ENCODE data around the gene ALKBH1.
A peak's percentile ranks its signal among the peaks of the same experiment; 100 is the strongest.
"Not testable (repeated sequence)": the region's sequence is repeated elsewhere in the genome, so short reads cannot be mapped to it uniquely, and the experiment has no call there.

The ALKBH1 gene

GRCh38 chr14:77707724-77708408 is at the start of gene ALKBH1, which contains the start of gene SLIRP:
TSS of gene ALKBH1 (minus strand) at chr14:77708023. CDS start at chr14:77708004, 19 bp downstream.
TSS of gene SLIRP (plus strand) at chr14:77708103. CDS start at chr14:77708112, 9 bp downstream.
- peak; percentile 84 for DNase-seq

GRCh38 chr14:77752799-77753516 is 45.1 kb upstream of the ALKBH1 start:
- no peak for DNase-seq

- no peak for DNase-seq
Measured at GRCh38 chr14:77752266-77752665, 44.4 kb upstream of the ALKBH1 start.

- DNase-seq = not testable (repeated sequence)
Measured at GRCh38 chr14:77747425-77747824, 39.6 kb upstream of the ALKBH1 start.

GRCh38 chr14:77746064-77746702 is 38.4 kb upstream of the ALKBH1 start:
- DNase-seq = no peak

- no peak for DNase-seq
Measured at GRCh38 chr14:77741438-77741837, 33.6 kb upstream of the ALKBH1 start.

GRCh38 chr14:77738559-77739250 is 30.9 kb upstream of the ALKBH1 start:
- no peak for DNase-seq

- DNase-seq = no peak
Measured at GRCh38 chr14:77730976-77731497, 23.2 kb upstream of the ALKBH1 start.

- no peak for DNase-seq
Measured at GRCh38 chr14:77722301-77722700, 14.5 kb upstream of the ALKBH1 start.

- no peak for DNase-seq
Measured at GRCh38 chr14:77721437-77721836, 13.6 kb upstream of the ALKBH1 start.

GRCh38 chr14:77717608-77718305 is 9.9 kb upstream of the ALKBH1 start:
- DNase-seq = no peak

GRCh38 chr14:77714926-77715325 is 7.1 kb upstream of the ALKBH1 start:
- no peak for DNase-seq

- no peak for DNase-seq
Measured at GRCh38 chr14:77710364-77710763, 2.5 kb upstream of the ALKBH1 start.

- DNase-seq = no peak
Measured at GRCh38 chr14:77709412-77709811, 1.6 kb upstream of the ALKBH1 start.

GRCh38 chr14:77708749-77709148 is 926 bp upstream of the ALKBH1 start:
- no peak for DNase-seq

GRCh38 chr14:77707355-77707723 is 484 bp downstream of the ALKBH1 start:
- peak; percentile 44 for DNase-seq

- no peak for DNase-seq
Measured at GRCh38 chr14:77691259-77691658, 16.6 kb downstream of the ALKBH1 start.

- no peak for DNase-seq
Measured at GRCh38 chr14:77682158-77682553, 25.7 kb downstream of the ALKBH1 start.

GRCh38 chr14:77681196-77682157 is 26.3 kb downstream of the ALKBH1 start:
- no peak for DNase-seq

GRCh38 chr14:77674931-77675330 is 32.9 kb downstream of the ALKBH1 start:
- DNase-seq = no peak

GRCh38 chr14:77673193-77673592 is 34.6 kb downstream of the ALKBH1 start:
- no peak for DNase-seq

Data from NCI-H1105 treated with DMSO at 0.1 percent for 48 hours (cell line).